H9 (cell line): Measurements from ENCODE around the gene THEMIS. TPM values are rescaled to one million over a fixed set of nuclear protein-coding genes. Genes with fewer than 3 reads are reported as not detected.

Source experiments
- DNase-seq: peaks from one replicate; pipeline ENCODE4 v3.0.0-alpha.2; 2017
- H2AFZ ChIP-seq: one replicate; pipeline ENCODE4 v1.6.1; 2013; ENCODE audit warnings: mild to moderate bottlenecking, low read length, control low read depth, moderate library complexity
- H2AK5ac ChIP-seq: 2 replicates; pipeline ENCODE4 v1.6.1; 2013; ENCODE audit warnings: low read length, control low read depth, mixed read lengths; ENCODE audit not compliant: insufficient read length
- H2BK120ac ChIP-seq: one replicate; pipeline ENCODE4 v1.6.1; 2013; ENCODE audit warnings: low read depth, mild to moderate bottlenecking, low read length, control low read depth, inconsistent platforms; ENCODE audit not compliant: poor library complexity, severe bottlenecking
- H2BK12ac ChIP-seq: 2 replicates; pipeline ENCODE4 v1.6.1; 2013; ENCODE audit warnings: low read length, control low read depth, mixed read lengths, low read depth; ENCODE audit not compliant: insufficient read length
- H2BK15ac ChIP-seq: 2 replicates; pipeline ENCODE4 v1.6.1; 2013; ENCODE audit warnings: low read depth, low read length, control low read depth
- H2BK20ac ChIP-seq: one replicate; pipeline ENCODE4 v1.6.1; 2013; ENCODE audit warnings: low read depth, mild to moderate bottlenecking, low read length, control low read depth, inconsistent platforms; ENCODE audit not compliant: poor library complexity, severe bottlenecking
- H2BK5ac ChIP-seq: 2 replicates; pipeline ENCODE4 v1.6.1; 2013; ENCODE audit warnings: low read length, control low read depth, mixed read lengths; ENCODE audit not compliant: insufficient read length
- H3K14ac ChIP-seq: 2 replicates; pipeline ENCODE4 v1.6.1; 2013; ENCODE audit warnings: low read length, control low read depth; ENCODE audit not compliant: insufficient read depth
- H3K18ac ChIP-seq: 2 replicates; pipeline ENCODE4 v1.6.1; 2013; ENCODE audit warnings: low read depth, mild to moderate bottlenecking, mixed read lengths, low read length, control low read depth; ENCODE audit not compliant: insufficient read length
- H3K23ac ChIP-seq: 2 replicates; pipeline ENCODE4 v1.6.1; 2013; ENCODE audit warnings: low read length, control low read depth, mixed read lengths, low read depth; ENCODE audit not compliant: insufficient read length
- H3K23me2 ChIP-seq: 2 replicates; pipeline ENCODE4 v1.6.1; 2013; ENCODE audit warnings: low read depth, mild to moderate bottlenecking, mixed read lengths, low read length, control low read depth; ENCODE audit not compliant: insufficient read length, poor library complexity, severe bottlenecking
- H3K27ac ChIP-seq: 2 replicates; pipeline ENCODE4 v1.5.1; 2013; ENCODE audit warnings: low read length, control low read depth, mixed read lengths, low read depth; ENCODE audit not compliant: insufficient read length
- H3K27me3 ChIP-seq: 2 replicates; pipeline ENCODE4 v1.6.1; 2013; ENCODE audit warnings: low read length, control low read depth, inconsistent platforms; ENCODE audit not compliant: insufficient read depth
- H3K4ac ChIP-seq: 2 replicates; pipeline ENCODE4 v1.6.1; 2013; ENCODE audit warnings: low read depth, mild to moderate bottlenecking, control low read depth, inconsistent platforms, low read length, moderate library complexity
- H3K4me1 ChIP-seq: 2 replicates; pipeline ENCODE4 v1.6.1; 2013; ENCODE audit warnings: low read length, control low read depth, inconsistent platforms; ENCODE audit not compliant: insufficient read depth
- H3K4me2 ChIP-seq: 2 replicates; pipeline ENCODE4 v1.6.1; 2013; ENCODE audit warnings: low read length, control low read depth, mixed read lengths; ENCODE audit not compliant: insufficient read length, insufficient read depth
- H3K56ac ChIP-seq: 2 replicates; pipeline ENCODE4 v1.6.1; 2013; ENCODE audit warnings: low read depth, mild to moderate bottlenecking, mixed read lengths, low read length, control low read depth; ENCODE audit not compliant: insufficient read length
- H3K79me1 ChIP-seq: 2 replicates; pipeline ENCODE4 v1.6.1; 2013; ENCODE audit warnings: low read depth, mild to moderate bottlenecking, moderate library complexity, low read length, control low read depth, inconsistent platforms; ENCODE audit not compliant: insufficient read depth, poor library complexity, severe bottlenecking
- H3K79me2 ChIP-seq: 2 replicates; pipeline ENCODE4 v1.6.1; 2013; ENCODE audit warnings: low read length, control low read depth, inconsistent platforms; ENCODE audit not compliant: insufficient read depth
- H3K9ac ChIP-seq: 2 replicates; pipeline ENCODE4 v1.6.1; 2013; ENCODE audit warnings: low read length, control low read depth, mixed read lengths; ENCODE audit not compliant: insufficient read length; ENCODE audit errors: extremely low read depth
- H3K9me3 ChIP-seq: one replicate; pipeline ENCODE4 v1.6.1; 2013; ENCODE audit warnings: low read depth, low read length, inconsistent platforms; ENCODE audit not compliant: control insufficient read depth
- H3T11ph ChIP-seq: one replicate; pipeline ENCODE4 v1.6.1; 2013; ENCODE audit warnings: mild to moderate bottlenecking, low read length, control low read depth, inconsistent platforms
- H4K20me1 ChIP-seq: one replicate; pipeline ENCODE4 v1.6.1; 2013; ENCODE audit not compliant: control insufficient read depth, insufficient read length, insufficient read depth
- H4K5ac ChIP-seq: 2 replicates; pipeline ENCODE4 v1.6.1; 2013; ENCODE audit warnings: low read depth, mild to moderate bottlenecking, mixed read lengths, low read length, control low read depth; ENCODE audit not compliant: insufficient read length
- H4K8ac ChIP-seq: replicated peaks from 2 replicates; pipeline ENCODE4 v1.6.1; 2013; ENCODE audit warnings: low read length, control low read depth, mixed read lengths, low read depth; ENCODE audit not compliant: insufficient read length
- H4K91ac ChIP-seq: 2 replicates; pipeline ENCODE4 v1.6.1; 2013; ENCODE audit warnings: low read depth, mild to moderate bottlenecking, moderate library complexity, mixed read lengths, low read length, control low read depth; ENCODE audit not compliant: insufficient read length
- H3K27ac Mint-ChIP-seq, 3 experiments: 2 replicates in 2 of 3; 3 replicates in 1 of 3; pipeline ENCODE4 v1.8.0; 2020 to 2021; ENCODE audit warnings: mixed read lengths in 3 of 3, mild to moderate bottlenecking in 1 of 3, moderate library complexity in 1 of 3
- H3K27me3 Mint-ChIP-seq: 2 replicates; pipeline ENCODE4 v1.8.0; 2021; ENCODE audit warnings: low read depth, mild to moderate bottlenecking, moderate library complexity, mixed read lengths
- H3K36me3 Mint-ChIP-seq, 3 experiments: 2 replicates in 2 of 3; 3 replicates in 1 of 3; pipeline ENCODE4 v1.8.0; 2020 to 2021; ENCODE audit warnings: low read depth in 3 of 3, mixed read lengths in 3 of 3; ENCODE audit not compliant: insufficient read depth in 1 of 3
- H3K4me1 Mint-ChIP-seq, 2 experiments: 2 replicates each; pipeline ENCODE4 v1.8.0; 2020; ENCODE audit warnings: mixed read lengths in 2 of 2
- H3K4me3 Mint-ChIP-seq, 2 experiments: 2 replicates in 1 of 2; 3 replicates in 1 of 2; pipeline ENCODE4 v1.8.0; 2020 to 2021; ENCODE audit warnings: mild to moderate bottlenecking in 2 of 2, mixed read lengths in 2 of 2, moderate library complexity in 1 of 2
- H3K9me3 Mint-ChIP-seq, 2 experiments: 2 replicates in 1 of 2; 3 replicates in 1 of 2; pipeline ENCODE4 v1.8.0; 2020; ENCODE audit warnings: mild to moderate bottlenecking in 2 of 2, mixed read lengths in 2 of 2, moderate library complexity in 1 of 2
- CTCF ChIP-seq: fragments of 200-600 bp; sonication (generic); conservative IDR thresholded peaks from 3 replicates; pipeline ENCODE4 v1.8.0; 2021; ENCODE audit warnings: antibody characterized with exemption, mild to moderate bottlenecking
- WGBS: extraction: QIAGEN DNeasy Blood & Tissue Kit; methylation state at CpG from one replicate; pipeline ENCODE4 v1.1.7; 2013; ENCODE audit warnings: missing lambda C conversion rate, low lambda C conversion rate, mixed read lengths; ENCODE audit not compliant: insufficient read length; ENCODE audit errors: extremely low coverage; 5-methylcytosine and 5-hydroxymethylcytosine counted together
- total RNA-seq: library from RNA; stranded (reverse); gene quantifications from 2 replicates; pipeline ENCODE4 v1.2.1, GENCODE V29; 2021

THEMIS gene
- total RNA-seq, 1 experiment from 2014 or later: not detected

- Histone ChIP-seq H3K4me1 (no peaks in the 10 kb centered on the region; the same call in 1 of the 2 replicates), H4K8ac (no peak overlapping the region), H3K79me1 (no peaks in the 10 kb centered on the region), H3K18ac (no peak overlapping the region), H3K4ac (no peak overlapping the region), H3K27me3 (no peaks in the 10 kb centered on the region), H4K20me1 (no peaks in the 10 kb centered on the region), H3K9me3 (no peaks in the 10 kb centered on the region), H3T11ph (no peak overlapping the region), H3K23ac (no peak overlapping the region), H3K9ac (no peak overlapping the region), H3K79me2 (no peaks in the 10 kb centered on the region), H2BK15ac (no peak overlapping the region), H3K56ac (no peak overlapping the region), H2BK5ac (no peak overlapping the region), H4K91ac (no peak overlapping the region), H2AK5ac (no peak overlapping the region), H4K5ac (no peak overlapping the region), H2BK12ac (no peak overlapping the region), H2AFZ (no peak overlapping the region), H3K14ac (no peak overlapping the region), H3K27ac (no peak overlapping the region), H2BK20ac (no peak overlapping the region), H3K23me2 (no peaks in the 10 kb centered on the region), H2BK120ac (no peak overlapping the region), H3K4me2 (no peak overlapping the region)
- Mint-ChIP-seq H3K27ac (peak overlapping the region in 1 of 3 experiments; percentile 90; a peak in 1 of 7 replicates), H3K27me3 (no peaks in the 10 kb centered on the region), H3K4me3 (no peak overlapping the region), H3K4me1 (peaks cover 19 to 21% of the 10 kb centered on the region in 2 experiments), H3K9me3 (no peaks in the 10 kb centered on the region; a peak in 1 of 5 replicates), H3K36me3 (no peaks in the 10 kb centered on the region)
- DNase-seq: no peak
- TF ChIP-seq CTCF: no peak
- no CpG with 5 or more reads among the region's 2 CpGs for WGBS
Observed at GRCh38 chr6:127818149-127818548, 82.7 kb downstream of the THEMIS start.
